GM12878 (cell line): ENCODE measurements around the gene AZU1. TPM values are rescaled to one million over a fixed set of nuclear protein-coding genes. Genes with fewer than 3 reads are reported as not detected.

Source experiments
- ATAC-seq: fragments of 200-7000 bp; cut with Tn5 transposase; 3 replicates; pipeline ENCODE4 v1.9.1; 2020; ENCODE audit warnings: mild to moderate bottlenecking, moderate library complexity
- BruUV-seq: library from RNA; stranded (reverse); fragments of 400-500 nt; replicated peaks from 2 replicates; lab custom pipeline; 2021; lab: Mats Ljungman, UMichigan
- CTCF ChIA-PET: fragments of 300-600 bp; sonication (Branson Sonifier 250); formaldehyde crosslinking; extraction: SDS; loops from one replicate; lab custom pipeline; 2021; ENCODE audit warnings: inconsistent platforms; lab: Yijun Ruan, JAX
- POLR2A ChIA-PET: fragments of 350-600 bp; formaldehyde crosslinking; extraction: SDS; loops from one replicate; lab custom pipeline; 2021; ENCODE audit warnings: inconsistent platforms; lab: Charles Lee
- RAD21 ChIA-PET: fragments of 300-600 bp; sonication (Branson Sonifier 250); formaldehyde crosslinking; loops from one replicate; lab custom pipeline; 2023; ENCODE audit warnings: antibody characterized with exemption; ENCODE audit not compliant: unreplicated experiment; lab: Charles Lee
- SMC1A ChIA-PET: fragments of 300-600 bp; sonication (Branson Sonifier 250); formaldehyde crosslinking; loops from one replicate; lab custom pipeline; 2023; ENCODE audit not compliant: unreplicated experiment, uncharacterized antibody; lab: Charles Lee
- DNase-seq: peaks from one replicate; pipeline ENCODE4 v3.0.0-alpha.2; 2011; ENCODE audit warnings: low read depth, low spot score
- FAIRE-seq: peaks from 3 replicates; lab custom pipeline; 2011; peaks lifted over from hg19 to GRCh38; lab: Jason Lieb, UNC
- H2AFZ ChIP-seq: 2 replicates; pipeline ENCODE4 v1.6.0; 2011; ENCODE audit warnings: low read depth, low read length, control low read depth; ENCODE audit not compliant: control insufficient read depth
- H3K27ac ChIP-seq: 2 replicates; pipeline ENCODE4 v1.5.1; 2011; ENCODE audit warnings: control low read depth; ENCODE audit not compliant: control insufficient read depth, insufficient read depth
- H3K27me3 ChIP-seq, 2 experiments: replicated peaks in 1 of 2; 2 replicates each; pipeline versions ENCODE4 v1.6.0 to v1.6.1; 2011; ENCODE audit warnings: low read length in 1 of 2; ENCODE audit not compliant: control insufficient read depth in 2 of 2, insufficient read depth in 2 of 2
- H3K36me3 ChIP-seq, 2 experiments: 2 replicates each; pipeline ENCODE4 v1.5.1; 2011; ENCODE audit warnings: low read length in 1 of 2; ENCODE audit not compliant: control insufficient read depth in 2 of 2, insufficient read depth in 2 of 2
- H3K4me1 ChIP-seq: 2 replicates; pipeline ENCODE4 v1.6.1; 2011; ENCODE audit warnings: mild to moderate bottlenecking, low read length, moderate library complexity, mixed read lengths; ENCODE audit not compliant: control insufficient read depth, insufficient read depth
- H3K4me2 ChIP-seq: 2 replicates; pipeline ENCODE4 v1.6.0; 2011; ENCODE audit warnings: control low read depth; ENCODE audit not compliant: control insufficient read depth, insufficient read depth
- H3K4me3 ChIP-seq: fragments of 200-600 bp; sonication (generic); 2 replicates; pipeline ENCODE4 v1.5.1; 2016
- H3K79me2 ChIP-seq: 2 replicates; pipeline ENCODE4 v1.6.0; 2011; ENCODE audit warnings: low read length; ENCODE audit not compliant: control insufficient read depth, insufficient read depth
- H3K9ac ChIP-seq: 2 replicates; pipeline ENCODE4 v1.8.0; 2011; ENCODE audit warnings: low read length, control low read depth, mixed read lengths; ENCODE audit not compliant: control insufficient read depth, insufficient read depth
- H3K9me3 ChIP-seq: replicated peaks from 3 replicates; pipeline ENCODE4 v1.5.1; 2011; ENCODE audit warnings: mild to moderate bottlenecking, low read length; ENCODE audit not compliant: control insufficient read depth, insufficient read depth
- H4K20me1 ChIP-seq: 2 replicates; pipeline ENCODE4 v1.6.0; 2011; ENCODE audit not compliant: control insufficient read depth, insufficient read depth
- ATF2 ChIP-seq: IDR thresholded peaks from 2 replicates; pipeline ENCODE4 v1.6.1; 2012; ENCODE audit warnings: low read length, inconsistent platforms
- CREM ChIP-seq: IDR thresholded peaks from 2 replicates; pipeline ENCODE4 v1.6.1; 2014; ENCODE audit warnings: antibody characterized with exemption, low read depth
- E2F4 ChIP-seq: IDR thresholded peaks from 2 replicates; pipeline ENCODE4 v1.6.1; 2012; ENCODE audit warnings: low read depth, low read length, improper control_type of control experiment
- FOXM1 ChIP-seq: IDR thresholded peaks from 2 replicates; pipeline ENCODE4 v1.6.1; 2012; ENCODE audit warnings: low read depth, mild to moderate bottlenecking, inconsistent platforms, low read length, moderate library complexity
- IKZF1 ChIP-seq: fragments of 450-650 bp; conservative IDR thresholded peaks from 2 replicates; pipeline ENCODE4 v1.6.1; 2017; ENCODE audit warnings: antibody characterized with exemption, mild to moderate bottlenecking
- LARP7 ChIP-seq: fragments of 450-650 bp; IDR thresholded peaks from 2 replicates; pipeline ENCODE4 v1.6.1; 2017; ENCODE audit warnings: mild to moderate bottlenecking
- RUNX3 ChIP-seq: IDR thresholded peaks from 2 replicates; pipeline ENCODE4 v1.6.1; 2012; ENCODE audit warnings: low read length, inconsistent platforms
- SPI1 ChIP-seq: IDR thresholded peaks from 2 replicates; pipeline ENCODE4 v1.6.1; 2011; ENCODE audit warnings: low read depth, mild to moderate bottlenecking, low read length, moderate library complexity, borderline replicate concordance; ENCODE audit not compliant: insufficient read depth
- ZNF274 ChIP-seq: IDR thresholded peaks from one replicate; pipeline ENCODE4 v1.8.0; 2011; ENCODE audit not compliant: insufficient read length, insufficient read depth
- WGBS: methylation state at CpG from one replicate; pipeline ENCODE4 v1.1.6; 2016; ENCODE audit warnings: low lambda C conversion rate; ENCODE audit not compliant: insufficient replicate concordance, insufficient coverage; ENCODE audit errors: missing lambda C conversion rate; 5-methylcytosine and 5-hydroxymethylcytosine counted together
- in situ Hi-C: fragments of 300-500 bp; cut with MboI; formaldehyde crosslinking; loops from 9 replicates; pipeline ENCODE4 v1.14.3; 2018; ENCODE audit warnings: mixed read lengths
- intact Hi-C: fragments of 100-400 bp; cut with micrococcal nuclease; formaldehyde crosslinking; loops from one replicate; pipeline ENCODE4 v1.14.2; 2022; ENCODE audit not compliant: unreplicated experiment
- polyA plus RNA-seq, 11 experiments: library from polyadenylated mRNA; depleted of rRNA in 4 of 11; unstranded in 6 of 11; stranded (reverse) in 5 of 11; fragments of >200 nt; fragmentation: Nextera tagmentation in 4 of 11; fragmentation: Illumina TruSeq in 1 of 11; extraction: Ambion mirVana in 4 of 11; extraction: Trizol in 1 of 11; gene quantifications; 1 replicate in 1 of 11; 2 replicates in 10 of 11; pipeline versions ENCODE4 v1.2.1 to v1.2.3, GENCODE V29; 2011 to 2016; ENCODE audit warnings: inconsistent platforms in 2 of 11, missing spikeins in 2 of 11, low read depth in 1 of 11
- total RNA-seq, 4 experiments: library from RNA; depleted of rRNA in 3 of 4; stranded (reverse); fragments of >200 nt in 3 of 4; fragmentation: Illumina TruSeq in 1 of 4; extraction: Trizol in 1 of 4; gene quantifications; 2 replicates each; pipeline versions ENCODE4 v1.2.1 to v1.2.3, GENCODE V29; 2013 to 2021
- TF ChIP-seq, protein P1 (sequence below): fragments of 450-650 bp; IDR thresholded peaks from 2 replicates; pipeline ENCODE4 v1.6.1; 2016; ENCODE audit warnings: mild to moderate bottlenecking

Gene AZU1
- total and polyA plus RNA-seq, 10 of the 15 experiments (the other 5 are each of a cell fraction or from before 2014, with no cell fraction given), result not detected

DNA sequence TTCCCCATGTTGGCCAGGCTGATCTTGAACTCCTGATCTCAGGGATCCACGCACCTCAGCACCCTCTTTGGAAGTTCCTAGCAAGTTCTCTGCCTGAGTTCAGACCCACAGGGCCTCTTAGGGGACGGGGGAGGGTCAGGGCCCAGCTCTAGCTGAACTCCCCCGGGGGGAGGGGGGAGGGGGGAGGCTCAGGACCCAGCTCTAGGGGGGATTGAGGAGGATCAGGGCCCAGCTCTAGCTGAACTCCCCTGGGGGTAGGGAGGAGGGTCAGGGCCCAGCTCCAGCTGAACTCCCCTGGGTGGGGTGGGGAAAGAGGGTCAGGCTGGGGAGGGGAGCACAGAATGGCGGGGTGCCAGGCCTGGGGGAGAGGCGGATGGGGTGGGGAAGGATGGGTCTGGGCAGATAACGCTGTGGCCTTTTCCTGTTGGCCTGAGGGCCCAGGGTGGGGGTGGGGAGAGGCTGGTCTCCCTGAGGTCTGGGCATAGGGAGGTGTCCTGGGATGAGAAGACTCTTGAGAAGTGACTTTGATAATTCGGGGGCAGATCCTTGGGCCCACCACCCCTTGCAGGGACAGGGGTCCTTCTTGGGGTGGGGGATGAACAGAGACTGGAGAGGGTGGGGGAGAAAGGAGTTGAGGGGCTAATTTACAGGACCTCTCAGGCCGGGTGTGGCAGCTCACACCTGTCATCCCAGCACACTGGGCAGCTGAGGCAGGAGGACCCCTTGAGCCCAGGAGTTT is 35.9 kb upstream of the AZU1 start:
- Histone ChIP-seq H3K4me1 (no peaks in the 10 kb centered on the region), H3K27ac (no peak overlapping the region), H3K36me3 (no peaks in the 10 kb centered on the region), H3K9ac (no peak overlapping the region), H4K20me1 (no peaks in the 10 kb centered on the region), H2AFZ (no peak overlapping the region), H3K4me2 (no peak overlapping the region), H3K27me3 (no peaks in the 10 kb centered on the region; a peak in 1 of 4 replicates), H3K79me2 (no peaks in the 10 kb centered on the region; the same call in 1 of the 2 replicates), H3K4me3 (no peak overlapping the region), H3K9me3 (no peaks in the 10 kb centered on the region)
- no peak for TF ChIP-seq IKZF1
- no peak for TF ChIP-seq LARP7
- TF ChIP-seq FOXM1, result no peak
- TF ChIP-seq, protein P1, sequence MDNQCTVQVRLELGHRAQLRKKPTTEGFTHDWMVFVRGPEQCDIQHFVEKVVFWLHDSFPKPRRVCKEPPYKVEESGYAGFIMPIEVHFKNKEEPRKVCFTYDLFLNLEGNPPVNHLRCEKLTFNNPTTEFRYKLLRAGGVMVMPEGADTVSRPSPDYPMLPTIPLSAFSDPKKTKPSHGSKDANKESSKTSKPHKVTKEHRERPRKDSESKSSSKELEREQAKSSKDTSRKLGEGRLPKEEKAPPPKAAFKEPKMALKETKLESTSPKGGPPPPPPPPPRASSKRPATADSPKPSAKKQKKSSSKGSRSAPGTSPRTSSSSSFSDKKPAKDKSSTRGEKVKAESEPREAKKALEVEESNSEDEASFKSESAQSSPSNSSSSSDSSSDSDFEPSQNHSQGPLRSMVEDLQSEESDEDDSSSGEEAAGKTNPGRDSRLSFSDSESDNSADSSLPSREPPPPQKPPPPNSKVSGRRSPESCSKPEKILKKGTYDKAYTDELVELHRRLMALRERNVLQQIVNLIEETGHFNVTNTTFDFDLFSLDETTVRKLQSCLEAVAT, result no peak
- no peak for TF ChIP-seq E2F4
- no peak for TF ChIP-seq ZNF274
- TF ChIP-seq RUNX3, result no peak
- no peak for TF ChIP-seq SPI1
- TF ChIP-seq CREM, result no peak
- TF ChIP-seq ATF2, result no peak
- ChIA-PET RAD21 (no interaction called here), SMC1A (no interaction called here), CTCF (no interaction called here), POLR2A (no interaction called here)
- intact Hi-C loops, result no loop called here
- in situ Hi-C loops, result no loop called here
- ATAC-seq (no peak), FAIRE-seq (no peak), DNase-seq (no peak)
- WGBS, result 3% methylated on average over 3 of the region's 8 CpGs
- BruUV-seq, result no TSS peak
